GM23248 (cell line): ENCODE measurements around the gene HAPLN2. TPM values are rescaled to one million over a fixed set of nuclear protein-coding genes. Genes with fewer than 3 reads are reported as not detected.

Source experiments
- DNase-seq: peaks from one replicate; pipeline ENCODE4 v3.0.0-alpha.2; 2015
- H2AFZ ChIP-seq: fragments of 200-600 bp; sonication (generic); 2 replicates; pipeline ENCODE4 v1.6.1; 2016; ENCODE audit warnings: antibody characterized with exemption
- H3F3A ChIP-seq: fragments of 200-600 bp; sonication (generic); 2 replicates; pipeline ENCODE4 v1.6.1; 2016; ENCODE audit warnings: mild to moderate bottlenecking, antibody characterized with exemption, mixed run types; ENCODE audit not compliant: insufficient read depth
- H3K27ac ChIP-seq: fragments of 200-600 bp; sonication (generic); 2 replicates; pipeline ENCODE4 v1.5.1; 2016; ENCODE audit warnings: mild to moderate bottlenecking
- H3K27me3 ChIP-seq: fragments of 200-600 bp; sonication (generic); replicated peaks from 2 replicates; pipeline ENCODE4 v1.6.1; 2016; ENCODE audit warnings: mild to moderate bottlenecking; ENCODE audit not compliant: insufficient read depth
- H3K36me3 ChIP-seq: fragments of 200-600 bp; sonication (generic); 2 replicates; pipeline ENCODE4 v1.6.1; 2016; ENCODE audit warnings: low read depth, mild to moderate bottlenecking
- H3K4me1 ChIP-seq: fragments of 200-600 bp; sonication (generic); 2 replicates; pipeline ENCODE4 v1.6.1; 2016; ENCODE audit warnings: mild to moderate bottlenecking; ENCODE audit not compliant: insufficient read depth
- H3K4me2 ChIP-seq: fragments of 200-600 bp; sonication (generic); one replicate; pipeline ENCODE4 v1.6.1; 2016; ENCODE audit warnings: mild to moderate bottlenecking; ENCODE audit not compliant: unreplicated experiment
- H3K4me3 ChIP-seq: fragments of 200-600 bp; sonication (generic); 2 replicates; pipeline ENCODE4 v1.5.1; 2016; ENCODE audit warnings: mild to moderate bottlenecking
- H3K79me2 ChIP-seq: fragments of 200-600 bp; sonication (generic); 2 replicates; pipeline ENCODE4 v1.6.1; 2016; ENCODE audit warnings: mild to moderate bottlenecking; ENCODE audit not compliant: insufficient read depth
- H3K9ac ChIP-seq: fragments of 200-600 bp; sonication (generic); 2 replicates; pipeline ENCODE4 v1.6.1; 2016; ENCODE audit warnings: mild to moderate bottlenecking
- H3K9me2 ChIP-seq: fragments of 200-600 bp; sonication (generic); 2 replicates; pipeline ENCODE4 v1.6.1; 2016; ENCODE audit warnings: mixed run types, mild to moderate bottlenecking, moderate library complexity; ENCODE audit not compliant: insufficient read depth
- H3K9me3 ChIP-seq: fragments of 200-600 bp; sonication (generic); one replicate; pipeline ENCODE4 v1.6.1; 2017; ENCODE audit warnings: low read depth
- H4K20me1 ChIP-seq: fragments of 200-600 bp; sonication (generic); 2 replicates; pipeline ENCODE4 v1.6.0; 2016; ENCODE audit not compliant: insufficient read depth
- EZH2 ChIP-seq: fragments of 200-600 bp; sonication (generic); IDR thresholded peaks from 2 replicates; pipeline ENCODE4 v1.6.1; 2018; ENCODE audit warnings: antibody characterized with exemption, mild to moderate bottlenecking; ENCODE audit not compliant: insufficient read depth, poor library complexity, severe bottlenecking
- EZH2phosphoT487 ChIP-seq: fragments of 200-600 bp; sonication (generic); IDR thresholded peaks from 2 replicates; pipeline ENCODE4 v1.6.1; 2018; ENCODE audit warnings: antibody characterized with exemption, moderate library complexity, mild to moderate bottlenecking, low read depth; ENCODE audit not compliant: insufficient read depth
- WGBS, 2 experiments: methylation state at CpG; one replicate each; pipeline ENCODE4 v1.1.6; 2015 to 2017; ENCODE audit warnings: low lambda C conversion rate in 2 of 2, low coverage in 1 of 2; ENCODE audit errors: missing lambda C conversion rate in 2 of 2; 5-methylcytosine and 5-hydroxymethylcytosine counted together
- in situ Hi-C: fragments of 300-500 bp; cut with MboI; formaldehyde crosslinking; loops from 2 replicates; pipeline ENCODE4 v1.15.0; 2020
- polyA plus RNA-seq: library from polyadenylated mRNA; unstranded; fragments of >200 nt; fragmentation: Nextera tagmentation; extraction: Ambion mirVana; gene quantifications from 2 replicates; pipeline ENCODE4 v1.2.1, GENCODE V29; 2016
- total RNA-seq: library from RNA; depleted of rRNA; stranded (reverse); fragments of >200 nt; shearing (Covaris generic); gene quantifications from 2 replicates; pipeline ENCODE4 v1.2.3, GENCODE V29; 2014

HAPLN2 gene
- total and polyA plus RNA-seq, 2 experiments from 2014 or later, result not detected

DNA sequence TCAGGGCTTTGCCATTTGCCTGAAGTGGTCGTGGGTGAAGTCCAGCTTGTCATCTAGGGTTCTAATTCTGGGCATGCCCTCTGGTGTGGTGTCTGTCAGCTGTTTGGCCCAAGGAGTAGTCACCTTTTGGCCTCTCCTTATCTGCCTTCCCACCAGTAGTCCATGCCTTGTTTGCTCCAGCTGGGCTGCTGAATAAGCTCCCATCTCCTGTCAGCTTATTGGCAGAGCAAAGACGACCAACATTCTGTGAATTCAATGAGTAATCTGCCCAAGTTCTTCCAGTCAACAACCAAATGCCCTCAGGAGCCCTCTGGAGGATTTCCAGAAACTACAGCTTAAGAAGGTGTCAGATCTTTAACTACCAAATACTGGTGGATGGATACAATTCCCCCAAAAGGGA lies 29.7 kb downstream of the HAPLN2 start:
- no peaks in the 10 kb centered on the region for H4K20me1 ChIP-seq
- no peak overlapping the region for H3K4me2 ChIP-seq
- no peak for DNase-seq
- H3K27ac ChIP-seq, result no peak overlapping the region
- H3K9me3 ChIP-seq, result no peaks in the 10 kb centered on the region
- H3K9ac ChIP-seq, result no peak overlapping the region
- WGBS, 2 experiments, result 11 to 15% methylated on average over 2 of the region's 2 CpGs
- no peaks in the 10 kb centered on the region for H3K4me1 ChIP-seq
- TF ChIP-seq EZH2phosphoT487 (no peak), EZH2 (no peak)
- H3K4me3 ChIP-seq, result no peak overlapping the region
- H3K27me3 ChIP-seq, result peaks cover 53% of the 10 kb centered on the region
- in situ Hi-C loops, result no loop called here
- H3K36me3 ChIP-seq, result no peaks in the 10 kb centered on the region
- H3F3A ChIP-seq, result no peaks in the 10 kb centered on the region
- no peaks in the 10 kb centered on the region for H3K9me2 ChIP-seq
- H3K79me2 ChIP-seq, result no peaks in the 10 kb centered on the region
- H2AFZ ChIP-seq, result no peak overlapping the region

DNA sequence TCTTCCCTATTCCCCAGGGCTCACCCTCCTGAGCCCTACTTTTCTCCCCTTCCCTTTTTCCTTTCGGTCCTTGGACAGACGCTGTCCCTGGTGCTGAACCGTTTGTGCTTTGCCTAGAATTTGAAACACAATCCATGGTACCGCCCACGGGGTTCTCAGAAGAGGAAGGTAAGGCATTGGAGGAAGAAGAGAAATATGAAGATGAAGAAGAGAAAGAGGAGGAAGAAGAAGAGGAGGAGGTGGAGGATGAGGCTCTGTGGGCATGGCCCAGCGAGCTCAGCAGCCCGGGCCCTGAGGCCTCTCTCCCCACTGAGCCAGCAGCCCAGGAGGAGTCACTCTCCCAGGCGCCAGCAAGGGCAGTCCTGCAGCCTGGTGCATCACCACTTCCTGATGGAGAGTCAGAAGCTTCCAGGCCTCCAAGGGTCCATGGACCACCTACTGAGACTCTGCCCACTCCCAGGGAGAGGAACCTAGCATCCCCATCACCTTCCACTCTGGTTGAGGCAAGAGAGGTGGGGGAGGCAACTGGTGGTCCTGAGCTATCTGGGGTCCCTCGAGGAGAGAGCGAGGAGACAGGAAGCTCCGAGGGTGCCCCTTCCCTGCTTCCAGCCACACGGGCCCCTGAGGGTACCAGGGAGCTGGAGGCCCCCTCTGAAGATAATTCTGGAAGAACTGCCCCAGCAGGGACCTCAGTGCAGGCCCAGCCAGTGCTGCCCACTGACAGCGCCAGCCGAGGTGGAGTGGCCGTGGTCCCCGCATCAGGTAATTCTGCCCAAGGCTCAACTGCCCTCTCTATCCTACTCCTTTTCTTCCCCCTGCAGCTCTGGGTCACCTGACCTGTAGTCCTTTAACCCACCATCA lies 33.1 kb downstream of the HAPLN2 start:
- DNase-seq, result peak; percentile 74
- H3K36me3 ChIP-seq, result no peaks in the 10 kb centered on the region
- no peak overlapping the region for H3K4me2 ChIP-seq
- H3K9me3 ChIP-seq, result no peaks in the 10 kb centered on the region
- H3K27ac ChIP-seq, result no peak overlapping the region
- no peaks in the 10 kb centered on the region for H3K79me2 ChIP-seq
- H3K9ac ChIP-seq, result no peak overlapping the region
- no peaks in the 10 kb centered on the region for H3F3A ChIP-seq
- H3K27me3 ChIP-seq, result peaks cover 37% of the 10 kb centered on the region
- no peaks in the 10 kb centered on the region for H3K9me2 ChIP-seq
- in situ Hi-C loops, result no loop called here
- no peak for TF ChIP-seq EZH2
- TF ChIP-seq EZH2phosphoT487, result no peak
- 21 to 24% methylated on average over 15 to 16 of the region's 16 CpGs for WGBS, 2 experiments
- H2AFZ ChIP-seq, result no peak overlapping the region
- H3K4me3 ChIP-seq, result no peak overlapping the region
- H3K4me1 ChIP-seq, result no peaks in the 10 kb centered on the region
- H4K20me1 ChIP-seq, result no peaks in the 10 kb centered on the region

DNA sequence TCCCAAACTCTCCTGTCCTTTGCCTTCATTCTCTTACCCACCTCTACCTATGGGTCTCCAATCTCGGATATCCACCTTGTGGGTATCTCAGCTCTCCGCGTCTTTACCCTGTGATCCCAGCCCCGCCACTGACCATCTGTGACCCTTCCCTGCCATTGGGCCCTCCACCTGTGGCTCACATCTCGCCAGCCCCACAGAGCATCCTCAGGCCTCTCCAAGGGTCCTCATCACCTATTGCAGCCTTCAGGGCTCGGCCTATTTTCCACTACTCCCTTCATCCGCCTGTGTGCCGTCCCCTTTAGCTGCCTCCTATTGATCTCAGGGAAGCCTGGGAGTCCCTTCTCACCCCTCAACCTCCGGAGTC lies 33.8 kb downstream of the HAPLN2 start:
- Histone ChIP-seq H4K20me1 (no peaks in the 10 kb centered on the region), H3K79me2 (no peaks in the 10 kb centered on the region), H3K4me2 (no peak overlapping the region), H3K4me1 (no peaks in the 10 kb centered on the region), H3K4me3 (no peak overlapping the region), H3K9me2 (no peaks in the 10 kb centered on the region), H3F3A (no peaks in the 10 kb centered on the region), H3K27me3 (peaks cover 31% of the 10 kb centered on the region; the same call in 1 of the 2 replicates), H3K36me3 (no peaks in the 10 kb centered on the region), H3K9me3 (no peaks in the 10 kb centered on the region), H3K9ac (no peak overlapping the region), H3K27ac (no peak overlapping the region), H2AFZ (no peak overlapping the region)
- DNase-seq, result no peak
- in situ Hi-C loops, result no loop called here
- TF ChIP-seq EZH2 (no peak), EZH2phosphoT487 (no peak)
- WGBS, 2 experiments, result 37 to 39% methylated on average over 9 of the region's 9 CpGs

DNA sequence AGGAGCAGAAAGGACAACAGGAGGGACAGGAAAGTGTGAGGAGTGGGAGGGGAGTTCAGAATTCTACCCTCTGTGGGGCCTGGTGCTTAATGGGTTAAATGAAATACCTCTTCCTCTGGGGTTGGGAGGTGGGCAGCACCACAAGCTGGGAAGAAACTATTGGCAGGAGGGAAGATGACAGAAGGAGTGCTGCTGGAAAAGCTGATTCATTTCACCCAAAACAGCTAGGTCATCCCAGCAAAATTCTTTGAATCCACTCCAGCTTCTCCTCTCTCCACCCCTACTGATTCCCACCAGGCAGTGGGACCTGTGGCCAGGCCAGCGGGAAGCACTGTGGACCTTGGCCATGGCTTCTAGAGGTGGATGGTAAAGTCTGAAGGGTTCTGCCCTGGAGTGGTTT lies 35.5 kb downstream of the HAPLN2 start:
- no peaks in the 10 kb centered on the region for H3K36me3 ChIP-seq
- H3K9ac ChIP-seq, result no peak overlapping the region
- TF ChIP-seq EZH2phosphoT487 (no peak), EZH2 (no peak)
- peaks cover 14% of the 10 kb centered on the region; the same call in 1 of the 2 replicates for H3K27me3 ChIP-seq
- H3K4me3 ChIP-seq, result no peak overlapping the region
- no peaks in the 10 kb centered on the region for H4K20me1 ChIP-seq
- H2AFZ ChIP-seq, result no peak overlapping the region
- H3K9me2 ChIP-seq, result no peaks in the 10 kb centered on the region
- H3F3A ChIP-seq, result peaks cover 5% of the 10 kb centered on the region
- H3K79me2 ChIP-seq, result no peaks in the 10 kb centered on the region
- 42 to 60% methylated on average over 1 of the region's 1 CpG for WGBS, 2 experiments
- DNase-seq, result peak; percentile 35
- H3K27ac ChIP-seq, result no peak overlapping the region
- H3K4me1 ChIP-seq, result peaks cover 5% of the 10 kb centered on the region
- H3K4me2 ChIP-seq, result no peak overlapping the region
- in situ Hi-C loops, result no loop called here
- no peaks in the 10 kb centered on the region for H3K9me3 ChIP-seq
